HG03565 (cell line): ENCODE results near the gene ZNF575.

Source experiments
- ATAC-seq: cut with Tn5 transposase; IDR thresholded peaks from one replicate; pipeline ENCODE4 v1.9.1; 2021; ENCODE audit warnings: mild to moderate bottlenecking, moderate library complexity; ENCODE audit not compliant: unreplicated experiment

The ZNF575 gene

GRCh38 chr19:43569657-43570056, 36.7 kb downstream of the ZNF575 start:
- no peak for ATAC-seq

- no peak for ATAC-seq
Measured at GRCh38 chr19:43570174-43570791, 37.3 kb downstream of the ZNF575 start.

- ATAC-seq: no peak
Measured at GRCh38 chr19:43572171-43572588, 39.2 kb downstream of the ZNF575 start.

- no peak for ATAC-seq
Measured at GRCh38 chr19:43574424-43575155, 41.6 kb downstream of the ZNF575 start.

GRCh38 chr19:43575156-43575950, 42.4 kb downstream of the ZNF575 start, which contains the start of the genes PINLYP and XRCC1:
PINLYP (plus strand) TSS chr19:43575801; CDS start chr19:43577192, 1,391 bp downstream.
XRCC1 (minus strand) TSS chr19:43575527; CDS start chr19:43575458, 69 bp downstream.
- peak; percentile 95 for ATAC-seq

- ATAC-seq: no peak
Measured at GRCh38 chr19:43575955-43576878, 43.2 kb downstream of the ZNF575 start.

GRCh38 chr19:43578787-43579186, 45.8 kb downstream of the ZNF575 start:
- no peak for ATAC-seq

GRCh38 chr19:43581467-43581866, 48.5 kb downstream of the ZNF575 start:
- ATAC-seq: no peak

GRCh38 chr19:43582495-43582894, 49.5 kb downstream of the ZNF575 start:
- ATAC-seq: no peak

- no peak for ATAC-seq
Measured at GRCh38 chr19:43584484-43584883, 51.5 kb downstream of the ZNF575 start.
